ENCODE measurements around the gene MSI2.

DNA sequence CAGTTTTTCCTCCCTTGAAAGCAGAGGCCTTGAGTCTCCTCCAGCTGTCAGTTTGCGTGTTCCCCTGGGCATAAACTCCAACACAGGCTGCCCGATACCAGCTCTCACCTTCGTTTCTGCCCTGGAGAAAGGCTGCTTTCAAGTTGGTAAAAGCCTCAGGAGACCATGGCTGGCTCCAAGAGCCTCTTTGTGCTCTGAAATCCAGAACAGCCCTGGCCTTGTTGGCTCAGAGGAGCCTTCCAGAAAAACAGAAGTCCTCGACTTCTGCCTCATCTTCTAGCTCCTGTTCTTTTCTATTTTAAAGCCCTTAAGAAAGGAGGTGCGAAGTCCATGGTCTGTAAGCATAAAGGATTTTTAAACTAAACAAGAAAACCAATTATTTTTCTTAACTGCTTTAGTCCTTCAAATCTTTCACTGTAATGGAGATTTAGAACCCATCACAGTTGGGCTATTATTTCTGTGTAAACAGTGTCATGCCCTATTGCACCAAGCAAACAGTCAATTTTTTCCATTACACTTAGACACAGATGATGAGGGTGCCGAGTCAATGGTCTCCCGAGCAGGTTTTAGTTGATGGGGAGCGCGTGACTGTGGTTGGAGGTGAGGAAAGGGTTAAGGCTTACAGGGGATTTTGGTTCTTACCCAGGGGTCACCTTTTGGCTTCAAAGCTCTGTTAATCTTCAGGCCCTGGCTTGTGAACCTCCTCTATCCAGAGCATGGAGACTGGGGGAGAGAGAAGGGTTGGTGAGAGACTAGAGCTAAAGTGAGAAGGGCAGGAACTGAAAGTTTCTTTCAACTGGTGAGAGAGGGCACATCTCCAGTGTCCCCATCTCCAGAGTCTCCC is 212.8 kb downstream of the MSI2 start:
- no peak for TF ChIP-seq POLR2A (IDR thresholded peaks at IDR 0.05)
- TF ChIP-seq, protein P1, sequence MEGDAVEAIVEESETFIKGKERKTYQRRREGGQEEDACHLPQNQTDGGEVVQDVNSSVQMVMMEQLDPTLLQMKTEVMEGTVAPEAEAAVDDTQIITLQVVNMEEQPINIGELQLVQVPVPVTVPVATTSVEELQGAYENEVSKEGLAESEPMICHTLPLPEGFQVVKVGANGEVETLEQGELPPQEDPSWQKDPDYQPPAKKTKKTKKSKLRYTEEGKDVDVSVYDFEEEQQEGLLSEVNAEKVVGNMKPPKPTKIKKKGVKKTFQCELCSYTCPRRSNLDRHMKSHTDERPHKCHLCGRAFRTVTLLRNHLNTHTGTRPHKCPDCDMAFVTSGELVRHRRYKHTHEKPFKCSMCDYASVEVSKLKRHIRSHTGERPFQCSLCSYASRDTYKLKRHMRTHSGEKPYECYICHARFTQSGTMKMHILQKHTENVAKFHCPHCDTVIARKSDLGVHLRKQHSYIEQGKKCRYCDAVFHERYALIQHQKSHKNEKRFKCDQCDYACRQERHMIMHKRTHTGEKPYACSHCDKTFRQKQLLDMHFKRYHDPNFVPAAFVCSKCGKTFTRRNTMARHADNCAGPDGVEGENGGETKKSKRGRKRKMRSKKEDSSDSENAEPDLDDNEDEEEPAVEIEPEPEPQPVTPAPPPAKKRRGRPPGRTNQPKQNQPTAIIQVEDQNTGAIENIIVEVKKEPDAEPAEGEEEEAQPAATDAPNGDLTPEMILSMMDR (IDR thresholded peaks at IDR 0.05): no peak

Measured in adrenal gland (tissue), 5 donors.